HCT116 (cell line): ENCODE measurements around the gene APOL4. TPM values are rescaled to one million over a fixed set of nuclear protein-coding genes. Genes with fewer than 3 reads are reported as not detected.

Experiments used
- ATAC-seq: fragments of 200-7000 bp; cut with Tn5 transposase; 2 replicates; pipeline ENCODE4 v1.9.1; 2020; ENCODE audit warnings: mild to moderate bottlenecking, moderate library complexity
- BruUV-seq: library from RNA; stranded (reverse); fragments of 400-500 nt; replicated peaks from 2 replicates; lab custom pipeline; 2021; lab: Mats Ljungman, UMichigan
- CTCF ChIA-PET: fragments of 300-600 bp; sonication (Branson Sonifier 250); formaldehyde crosslinking; loops from one replicate; lab custom pipeline; 2021; ENCODE audit warnings: antibody characterized with exemption; lab: Charles Lee
- POLR2A ChIA-PET: fragments of 300-600, 350-600 bp; sonication (Branson Sonifier 250); formaldehyde crosslinking; loops from one replicate; lab custom pipeline; 2021; ENCODE audit warnings: antibody characterized with exemption; lab: Charles Lee
- RAD21 ChIA-PET, 2 experiments: fragments of 300-600 bp; sonication (Branson Sonifier 250); formaldehyde crosslinking; loops; one replicate each; lab custom pipeline; 2023; ENCODE audit warnings: low total read pairs in 2 of 2; ENCODE audit not compliant: uncharacterized antibody in 2 of 2, unreplicated experiment in 2 of 2, low non-redundant PET in 1 of 2; lab: Charles Lee
- DNase-seq: peaks from one replicate; pipeline ENCODE4 v3.0.0-alpha.2; 2010; ENCODE audit warnings: low read depth, low spot score
- H2AFZ ChIP-seq: fragments of 200-600 bp; shearing (Covaris generic), sonication (generic); 2 replicates; pipeline ENCODE4 v1.6.1; 2017; ENCODE audit warnings: low read depth, mixed run types, mixed read lengths, antibody characterized with exemption, low read length; ENCODE audit not compliant: poor library complexity, severe bottlenecking
- H3K27ac ChIP-seq: 2 replicates; pipeline ENCODE4 v1.5.1; 2012; ENCODE audit warnings: low read depth, low read length
- H3K27me3 ChIP-seq: fragments of 200-600 bp; sonication (generic); 2 replicates; pipeline ENCODE4 v1.6.1; 2016; ENCODE audit warnings: mixed run types, low read length, mixed read lengths; ENCODE audit not compliant: insufficient read depth
- H3K36me3 ChIP-seq, 2 experiments: fragments of 200-500 bp in 1 of 2; fragments of 200-600 bp in 1 of 2; sonication (Bioruptor generic) in 1 of 2; sonication (generic) in 1 of 2; 2 replicates each; pipeline versions ENCODE4 v1.5.1 to v1.6.1; 2014 to 2016; ENCODE audit warnings: low read length in 2 of 2, inconsistent platforms in 1 of 2, mixed read lengths in 1 of 2, mixed run types in 1 of 2; ENCODE audit not compliant: insufficient read depth in 2 of 2, control insufficient read depth in 1 of 2
- H3K4me1 ChIP-seq, 2 experiments: fragments of 200-600 bp in 1 of 2; sonication (generic) in 1 of 2; 2 replicates each; pipeline versions ENCODE4 v1.5.1 to v1.6.1; 2012 to 2017; ENCODE audit warnings: low read length in 2 of 2, inconsistent platforms in 1 of 2, mild to moderate bottlenecking in 1 of 2, mixed read lengths in 1 of 2, mixed run types in 1 of 2, moderate library complexity in 1 of 2; ENCODE audit not compliant: insufficient read depth in 2 of 2, control insufficient read depth in 1 of 2
- H3K4me2 ChIP-seq: fragments of 200-600 bp; sonication (generic); 2 replicates; pipeline ENCODE4 v1.6.1; 2017; ENCODE audit warnings: mixed run types, low read length, mixed read lengths
- H3K4me3 ChIP-seq, 2 experiments: fragments of 200-600 bp in 1 of 2; sonication (generic) in 1 of 2; replicated peaks in 1 of 2; 2 replicates each; pipeline ENCODE4 v1.5.1; 2011 to 2016; ENCODE audit warnings: low read length in 2 of 2, control low read depth in 1 of 2, low read depth in 1 of 2, mild to moderate bottlenecking in 1 of 2, mixed read lengths in 1 of 2, mixed run types in 1 of 2
- H3K79me2 ChIP-seq: fragments of 200-600 bp; sonication (generic); 2 replicates; pipeline ENCODE4 v1.6.1; 2017; ENCODE audit warnings: mild to moderate bottlenecking, mixed run types, low read length, moderate library complexity, mixed read lengths; ENCODE audit not compliant: insufficient read depth
- H3K9ac ChIP-seq: fragments of 200-600 bp; sonication (generic); 2 replicates; pipeline ENCODE4 v1.6.1; 2016; ENCODE audit warnings: low read length, mixed read lengths
- H3K9me2 ChIP-seq: fragments of 200-600 bp; sonication (generic), shearing (Covaris generic); 2 replicates; pipeline ENCODE4 v1.6.1; 2017; ENCODE audit warnings: mixed run types, mild to moderate bottlenecking, moderate library complexity; ENCODE audit not compliant: insufficient read depth
- H3K9me3 ChIP-seq, 2 experiments: fragments of 200-500 bp in 1 of 2; fragments of 200-600 bp in 1 of 2; sonication (Bioruptor generic) in 1 of 2; sonication (generic) in 1 of 2; 2 replicates each; pipeline ENCODE4 v1.6.1; 2014 to 2017; ENCODE audit warnings: low read length in 2 of 2, mixed read lengths in 2 of 2, inconsistent platforms in 1 of 2, low read depth in 1 of 2, mild to moderate bottlenecking in 1 of 2, mixed run types in 1 of 2, moderate library complexity in 1 of 2; ENCODE audit not compliant: control insufficient read depth in 1 of 2, insufficient read depth in 1 of 2
- H4K20me1 ChIP-seq: fragments of 200-600 bp; sonication (generic), shearing (Covaris generic); 2 replicates; pipeline ENCODE4 v1.6.1; 2017; ENCODE audit warnings: mixed run types, mild to moderate bottlenecking, moderate library complexity; ENCODE audit not compliant: insufficient read depth
- CBX3 ChIP-seq: IDR thresholded peaks from 2 replicates; pipeline ENCODE4 v1.6.1; 2012; ENCODE audit warnings: low read depth
- CEBPB ChIP-seq: IDR thresholded peaks from 2 replicates; pipeline ENCODE4 v1.6.1; 2012; ENCODE audit warnings: low read depth
- ELF1 ChIP-seq: IDR thresholded peaks from 2 replicates; pipeline ENCODE4 v1.6.1; 2012; ENCODE audit warnings: low read depth, borderline replicate concordance
- FOSL1 ChIP-seq: IDR thresholded peaks from 2 replicates; pipeline ENCODE4 v1.6.1; 2012; ENCODE audit warnings: low read depth
- RAD21 ChIP-seq: IDR thresholded peaks from 2 replicates; pipeline ENCODE4 v1.6.1; 2012; ENCODE audit warnings: low read depth, mild to moderate bottlenecking
- ZNF274 ChIP-seq: fragments of 200-500 bp; sonication (Bioruptor generic); IDR thresholded peaks from 2 replicates; pipeline ENCODE4 v1.6.1; 2014; ENCODE audit warnings: mild to moderate bottlenecking, low read depth, low read length, inconsistent platforms
- intact Hi-C: fragments of 100-400 bp; cut with micrococcal nuclease; formaldehyde crosslinking; loops from 2 replicates; pipeline ENCODE4 v1.10.0; 2022
- total RNA-seq: library from RNA; stranded (reverse); gene quantifications from one replicate; pipeline ENCODE4 v1.2.1, GENCODE V29; 2021; ENCODE audit not compliant: unreplicated experiment
- TF ChIP-seq, protein P1 (sequence below): IDR thresholded peaks from 2 replicates; pipeline ENCODE4 v1.6.1; 2011; ENCODE audit warnings: mild to moderate bottlenecking, low read length, moderate library complexity; ENCODE audit not compliant: insufficient replicate concordance; ENCODE audit errors: extremely low read depth
- TF ChIP-seq, protein P2 (sequence below), 3 experiments: fragments of 200-600 bp in 1 of 3; sonication (generic) in 1 of 3; IDR thresholded peaks in 2 of 3; conservative IDR thresholded peaks in 1 of 3; 2 replicates each; pipeline ENCODE4 v1.5.1; 2012 to 2017; ENCODE audit warnings: low read depth in 2 of 3, low read length in 2 of 3, antibody characterized with exemption in 1 of 3, borderline replicate concordance in 1 of 3, control low read depth in 1 of 3, mild to moderate bottlenecking in 1 of 3, mixed read lengths in 1 of 3, mixed run types in 1 of 3, moderate library complexity in 1 of 3; ENCODE audit not compliant: insufficient read depth in 1 of 3

The APOL4 gene
- total RNA-seq, 1 experiment from 2014 or later = not detected

- Histone ChIP-seq H3K4me1 (no peaks in the 10 kb centered on the region), H3K9me2 (no peaks in the 10 kb centered on the region), H3K27me3 (no peaks in the 10 kb centered on the region), H3K27ac (no peak overlapping the region), H2AFZ (no peak overlapping the region), H4K20me1 (no peaks in the 10 kb centered on the region), H3K9me3 (no peaks in the 10 kb centered on the region), H3K36me3 (no peaks in the 10 kb centered on the region), H3K4me2 (no peak overlapping the region), H3K79me2 (no peaks in the 10 kb centered on the region), H3K4me3 (no peak overlapping the region), H3K9ac (no peak overlapping the region)
- ChIA-PET RAD21 (no interaction called here), CTCF (no interaction called here), POLR2A (no interaction called here)
- no peak for DNase-seq
- intact Hi-C loops = no loop called here
- TF ChIP-seq CEBPB (no peak), ZNF274 (no peak), CBX3 (no peak), RAD21 (no peak), FOSL1 (no peak), ELF1 (no peak)
- TF ChIP-seq, protein P1, sequence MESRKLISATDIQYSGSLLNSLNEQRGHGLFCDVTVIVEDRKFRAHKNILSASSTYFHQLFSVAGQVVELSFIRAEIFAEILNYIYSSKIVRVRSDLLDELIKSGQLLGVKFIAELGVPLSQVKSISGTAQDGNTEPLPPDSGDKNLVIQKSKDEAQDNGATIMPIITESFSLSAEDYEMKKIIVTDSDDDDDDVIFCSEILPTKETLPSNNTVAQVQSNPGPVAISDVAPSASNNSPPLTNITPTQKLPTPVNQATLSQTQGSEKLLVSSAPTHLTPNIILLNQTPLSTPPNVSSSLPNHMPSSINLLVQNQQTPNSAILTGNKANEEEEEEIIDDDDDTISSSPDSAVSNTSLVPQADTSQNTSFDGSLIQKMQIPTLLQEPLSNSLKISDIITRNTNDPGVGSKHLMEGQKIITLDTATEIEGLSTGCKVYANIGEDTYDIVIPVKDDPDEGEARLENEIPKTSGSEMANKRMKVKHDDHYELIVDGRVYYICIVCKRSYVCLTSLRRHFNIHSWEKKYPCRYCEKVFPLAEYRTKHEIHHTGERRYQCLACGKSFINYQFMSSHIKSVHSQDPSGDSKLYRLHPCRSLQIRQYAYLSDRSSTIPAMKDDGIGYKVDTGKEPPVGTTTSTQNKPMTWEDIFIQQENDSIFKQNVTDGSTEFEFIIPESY = no peak
- TF ChIP-seq, protein P2, sequence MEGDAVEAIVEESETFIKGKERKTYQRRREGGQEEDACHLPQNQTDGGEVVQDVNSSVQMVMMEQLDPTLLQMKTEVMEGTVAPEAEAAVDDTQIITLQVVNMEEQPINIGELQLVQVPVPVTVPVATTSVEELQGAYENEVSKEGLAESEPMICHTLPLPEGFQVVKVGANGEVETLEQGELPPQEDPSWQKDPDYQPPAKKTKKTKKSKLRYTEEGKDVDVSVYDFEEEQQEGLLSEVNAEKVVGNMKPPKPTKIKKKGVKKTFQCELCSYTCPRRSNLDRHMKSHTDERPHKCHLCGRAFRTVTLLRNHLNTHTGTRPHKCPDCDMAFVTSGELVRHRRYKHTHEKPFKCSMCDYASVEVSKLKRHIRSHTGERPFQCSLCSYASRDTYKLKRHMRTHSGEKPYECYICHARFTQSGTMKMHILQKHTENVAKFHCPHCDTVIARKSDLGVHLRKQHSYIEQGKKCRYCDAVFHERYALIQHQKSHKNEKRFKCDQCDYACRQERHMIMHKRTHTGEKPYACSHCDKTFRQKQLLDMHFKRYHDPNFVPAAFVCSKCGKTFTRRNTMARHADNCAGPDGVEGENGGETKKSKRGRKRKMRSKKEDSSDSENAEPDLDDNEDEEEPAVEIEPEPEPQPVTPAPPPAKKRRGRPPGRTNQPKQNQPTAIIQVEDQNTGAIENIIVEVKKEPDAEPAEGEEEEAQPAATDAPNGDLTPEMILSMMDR (IDR thresholded peaks at IDR 0.05 in 2 of 3, conservative IDR thresholded peaks at IDR 0.05 in 1 of 3; ENCODE audit: borderline replicate concordance in 1 of 3, insufficient read depth in 1 of 3, low read depth in 2 of 3, low read length in 2 of 3) = no peak
- BruUV-seq = no TSS peak
- no peak for ATAC-seq
Measured at GRCh38 chr22:36192542-36192941, 9.1 kb downstream of the APOL4 start.
